OCI-LY7 (cell line): ENCODE data around the gene DMD. TPM values are rescaled to one million over a fixed set of nuclear protein-coding genes. Genes with fewer than 3 reads are reported as not detected.
A peak's percentile ranks its signal among the peaks of the same experiment; 100 is the strongest.

Source experiments
- BruUV-seq: library from RNA; stranded (reverse); fragments of 400-500 nt; replicated peaks from 2 replicates; lab custom pipeline; 2021; lab: Mats Ljungman, UMichigan
- CTCF ChIA-PET: fragments of 300-600 bp; sonication (Branson Sonifier 250); formaldehyde crosslinking; loops from one replicate; lab custom pipeline; 2022; ENCODE audit warnings: antibody characterized with exemption; ENCODE audit not compliant: unreplicated experiment; lab: Charles Lee
- POLR2A ChIA-PET: fragments of 300-600 bp; sonication (Branson Sonifier 250); formaldehyde crosslinking; loops from one replicate; lab custom pipeline; 2022; ENCODE audit warnings: antibody characterized with exemption; lab: Charles Lee
- DNase-seq: peaks from one replicate; pipeline ENCODE4 v3.0.0-alpha.2; 2015; ENCODE audit warnings: low spot score
- H2AFZ ChIP-seq: fragments of 200-600 bp; sonication (generic), shearing (Covaris generic); 2 replicates; pipeline ENCODE4 v1.6.1; 2014; ENCODE audit warnings: mild to moderate bottlenecking, antibody characterized with exemption, low read length, moderate library complexity
- H3K27ac ChIP-seq: fragments of 200-600 bp; sonication (generic); 2 replicates; pipeline ENCODE4 v1.5.1; 2014; ENCODE audit warnings: mixed run types, low read depth, mild to moderate bottlenecking, moderate library complexity, low read length, inconsistent platforms; ENCODE audit not compliant: poor library complexity, severe bottlenecking
- H3K36me3 ChIP-seq: fragments of 200-600 bp; sonication (generic); 2 replicates; pipeline ENCODE4 v1.6.1; 2014; ENCODE audit warnings: mild to moderate bottlenecking, antibody characterized with exemption, low read length, moderate library complexity, mixed read lengths; ENCODE audit not compliant: insufficient read depth
- H3K4me1 ChIP-seq: fragments of 200-600 bp; sonication (generic); 2 replicates; pipeline ENCODE4 v1.5.1; 2014; ENCODE audit warnings: mild to moderate bottlenecking, low read length; ENCODE audit not compliant: insufficient read depth, poor library complexity, severe bottlenecking
- H3K4me2 ChIP-seq: fragments of 200-600 bp; sonication (generic); 2 replicates; pipeline ENCODE4 v1.6.1; 2014; ENCODE audit warnings: mild to moderate bottlenecking, low read length
- H3K4me3 ChIP-seq: fragments of 200-600 bp; sonication (generic); 2 replicates; pipeline ENCODE4 v1.5.1; 2014; ENCODE audit warnings: mild to moderate bottlenecking, low read depth, low read length; ENCODE audit not compliant: poor library complexity, severe bottlenecking
- H3K79me2 ChIP-seq: fragments of 200-600 bp; sonication (generic); 2 replicates; pipeline ENCODE4 v1.6.1; 2016; ENCODE audit warnings: low read depth, mild to moderate bottlenecking, low read length, moderate library complexity, mixed read lengths; ENCODE audit not compliant: insufficient read depth
- H3K9me2 ChIP-seq: fragments of 200-600 bp; sonication (generic); 2 replicates; pipeline ENCODE4 v1.6.1; 2016; ENCODE audit warnings: mild to moderate bottlenecking, low read length, mixed read lengths; ENCODE audit not compliant: insufficient read depth
- H3K9me3 ChIP-seq: fragments of 200-600 bp; sonication (generic); 2 replicates; pipeline ENCODE4 v1.6.1; 2014; ENCODE audit warnings: mild to moderate bottlenecking, mixed run types, low read length, mixed read lengths
- H4K20me1 ChIP-seq: fragments of 200-600 bp; sonication (generic); 2 replicates; pipeline ENCODE4 v1.6.1; 2014; ENCODE audit warnings: mild to moderate bottlenecking, antibody characterized with exemption, low read length, moderate library complexity, mixed read lengths; ENCODE audit not compliant: insufficient read depth
- CTCF ChIP-seq: fragments of 200-600 bp; sonication (generic); conservative IDR thresholded peaks from 2 replicates; pipeline ENCODE4 v1.5.1; 2014; ENCODE audit warnings: mild to moderate bottlenecking, antibody characterized with exemption, low read length, moderate library complexity, mixed read lengths
- EZH2phosphoT487 ChIP-seq: fragments of 200-600 bp; sonication (generic); IDR thresholded peaks from 2 replicates; pipeline ENCODE4 v1.6.1; 2018; ENCODE audit warnings: low read depth, borderline replicate concordance, mild to moderate bottlenecking, mixed run types, antibody characterized with exemption, low read length, moderate library complexity, mixed read lengths
- intact Hi-C: fragments of 100-400 bp; cut with micrococcal nuclease; formaldehyde crosslinking; loops from one replicate; pipeline ENCODE4 v1.10.0; 2022; ENCODE audit not compliant: unreplicated experiment
- total RNA-seq, 2 experiments: library from RNA; depleted of rRNA in 1 of 2; stranded (reverse); fragments of >200 nt in 1 of 2; shearing (Covaris generic) in 1 of 2; gene quantifications; 2 replicates each; pipeline ENCODE4 v1.2.3, GENCODE V29; 2014 to 2022

Gene DMD
- total RNA-seq, 2 experiments from 2014 or later = 20.5 to 61.4 TPM

GRCh38 chrX:31323658-31324057 lies 1887.7 kb downstream of the DMD start:
- Histone ChIP-seq H3K4me1 (no peaks in the 10 kb centered on the region), H3K79me2 (no peaks in the 10 kb centered on the region), H3K4me2 (peak overlapping the region; percentile 31; the same call in 1 of the 2 replicates), H3K27ac (peak overlapping the region; percentile 5), H4K20me1 (no peaks in the 10 kb centered on the region), H3K9me2 (no peaks in the 10 kb centered on the region), H2AFZ (no peak overlapping the region), H3K9me3 (no peaks in the 10 kb centered on the region), H3K36me3 (no peaks in the 10 kb centered on the region), H3K4me3 (no peak overlapping the region)
- BruUV-seq = no TSS peak
- TF ChIP-seq EZH2phosphoT487 = no peak
- no peak for TF ChIP-seq CTCF
- intact Hi-C loops = loop anchor here (1.0 to 5.0 kb wide), 2 partner anchors 54 to 99 kb away; no protein-coding TSS in a partner anchor
- no peak for DNase-seq
- ChIA-PET CTCF (no interaction called here), POLR2A (interaction anchor here (1.4 to 1.7 kb wide), 3 partner anchors 9 to 99 kb away, joined by 4 to 6 read pairs (median 5); no protein-coding TSS in a partner anchor)

GRCh38 chrX:31320740-31321139 lies 1890.6 kb downstream of the DMD start:
- Histone ChIP-seq H3K27ac (no peak overlapping the region), H2AFZ (no peak overlapping the region), H3K4me2 (no peak overlapping the region), H3K9me3 (no peaks in the 10 kb centered on the region), H4K20me1 (no peaks in the 10 kb centered on the region), H3K4me3 (no peak overlapping the region), H3K9me2 (no peaks in the 10 kb centered on the region), H3K36me3 (no peaks in the 10 kb centered on the region), H3K79me2 (no peaks in the 10 kb centered on the region), H3K4me1 (no peaks in the 10 kb centered on the region)
- no peak for TF ChIP-seq EZH2phosphoT487
- intact Hi-C loops = loop anchor here (5.0 kb wide), 1 partner anchor 102 kb away; no protein-coding TSS in a partner anchor
- no peak for DNase-seq
- no TSS peak for BruUV-seq
- POLR2A ChIA-PET = interaction anchor here (0.7 to 1.5 kb wide), 5 partner anchors 12 to 109 kb away, joined by 3 read pairs; no protein-coding TSS in a partner anchor
- CTCF ChIA-PET = no interaction called here

DNA sequence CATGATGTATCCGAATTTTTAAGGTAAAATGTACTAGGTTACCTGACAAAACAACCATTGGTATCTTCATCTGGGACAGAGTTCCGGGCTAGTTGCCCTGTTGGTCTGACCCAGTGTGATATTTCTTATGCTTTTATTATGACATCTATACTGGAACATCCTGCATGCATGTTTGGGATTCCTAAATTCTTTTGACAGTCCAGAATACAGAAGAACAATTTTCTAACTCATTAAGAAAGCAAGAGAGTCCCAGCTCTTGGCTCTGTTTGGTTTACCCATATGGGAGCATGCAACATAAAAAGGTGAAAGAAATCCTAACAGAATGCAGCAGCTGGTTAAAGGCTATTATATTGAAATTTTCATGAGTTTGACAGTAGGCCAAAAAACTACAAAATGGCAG lies 1891.8 kb downstream of the DMD start:
- no TSS peak for BruUV-seq
- H3K9me2 ChIP-seq = no peaks in the 10 kb centered on the region
- CTCF ChIA-PET = no interaction called here

More for the DNA sequence above, 1891.8 kb downstream of the DMD start:
- Histone ChIP-seq H3K4me3 (no peak overlapping the region), H3K4me2 (no peak overlapping the region; the same call in 1 of the 2 replicates), H3K79me2 (no peaks in the 10 kb centered on the region), H3K27ac (no peak overlapping the region), H3K36me3 (no peaks in the 10 kb centered on the region), H3K9me3 (no peaks in the 10 kb centered on the region), H3K4me1 (no peaks in the 10 kb centered on the region), H2AFZ (no peak overlapping the region), H4K20me1 (no peaks in the 10 kb centered on the region)
- intact Hi-C loops = no loop called here
- no peak for DNase-seq
- POLR2A ChIA-PET = interaction anchor here (0.5 to 1.3 kb wide), 3 partner anchors 17 to 91 kb away, joined by 3 read pairs; no protein-coding TSS in a partner anchor
- TF ChIP-seq EZH2phosphoT487 (no peak), CTCF (no peak)
